Measurements from ENCODE around the gene LZIC. TPM values are rescaled to one million over a fixed set of nuclear protein-coding genes. Genes with fewer than 3 reads are reported as not detected.

The LZIC gene
- total RNA-seq, 4 donors from 2014 or later: 21.4 to 24.7 (median 23.0) TPM

DNA sequence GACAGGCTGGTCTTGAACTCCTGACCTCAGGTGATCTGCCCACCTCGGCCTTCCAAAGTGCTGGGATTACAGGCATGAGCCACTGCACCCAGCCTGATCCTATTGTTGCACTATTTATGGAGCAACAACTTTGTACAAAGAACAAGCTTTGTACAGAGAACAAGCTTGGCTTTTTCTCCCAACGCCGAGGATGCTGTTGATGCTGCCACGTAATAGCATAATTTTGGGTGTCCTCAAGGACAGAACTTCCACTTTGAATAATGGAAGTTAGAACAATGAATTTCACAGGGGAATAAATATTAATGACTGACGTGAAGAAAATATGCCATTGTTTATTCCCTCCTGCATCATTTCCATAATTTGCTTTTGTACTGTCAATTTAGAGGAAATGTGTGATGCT lies 41.1 kb upstream of the LZIC start:
- Histone ChIP-seq H3K4me3 (no peak overlapping the region), H3K27me3 (no peaks in the 10 kb centered on the region), H3K27ac (peak overlapping the region in 1 of 4 donors; percentile 9), H3K9me3 (no peaks in the 10 kb centered on the region), H3K36me3 (peaks cover 0 to 53% (median 12%) of the 10 kb centered on the region in 3 donors), H3K4me1 (no peaks in the 10 kb centered on the region)
- intact Hi-C loops (cut with DNase I): no loop called here
- 81 to 85% methylated on average over 4 to 5 of the region's 5 CpGs for WGBS, 2 donors
- TF ChIP-seq, protein P1, sequence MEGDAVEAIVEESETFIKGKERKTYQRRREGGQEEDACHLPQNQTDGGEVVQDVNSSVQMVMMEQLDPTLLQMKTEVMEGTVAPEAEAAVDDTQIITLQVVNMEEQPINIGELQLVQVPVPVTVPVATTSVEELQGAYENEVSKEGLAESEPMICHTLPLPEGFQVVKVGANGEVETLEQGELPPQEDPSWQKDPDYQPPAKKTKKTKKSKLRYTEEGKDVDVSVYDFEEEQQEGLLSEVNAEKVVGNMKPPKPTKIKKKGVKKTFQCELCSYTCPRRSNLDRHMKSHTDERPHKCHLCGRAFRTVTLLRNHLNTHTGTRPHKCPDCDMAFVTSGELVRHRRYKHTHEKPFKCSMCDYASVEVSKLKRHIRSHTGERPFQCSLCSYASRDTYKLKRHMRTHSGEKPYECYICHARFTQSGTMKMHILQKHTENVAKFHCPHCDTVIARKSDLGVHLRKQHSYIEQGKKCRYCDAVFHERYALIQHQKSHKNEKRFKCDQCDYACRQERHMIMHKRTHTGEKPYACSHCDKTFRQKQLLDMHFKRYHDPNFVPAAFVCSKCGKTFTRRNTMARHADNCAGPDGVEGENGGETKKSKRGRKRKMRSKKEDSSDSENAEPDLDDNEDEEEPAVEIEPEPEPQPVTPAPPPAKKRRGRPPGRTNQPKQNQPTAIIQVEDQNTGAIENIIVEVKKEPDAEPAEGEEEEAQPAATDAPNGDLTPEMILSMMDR (IDR thresholded peaks at IDR 0.05): no peak
- no peak for TF ChIP-seq POLR2A (IDR thresholded peaks at IDR 0.05)
- DNase-seq: no peak

DNA sequence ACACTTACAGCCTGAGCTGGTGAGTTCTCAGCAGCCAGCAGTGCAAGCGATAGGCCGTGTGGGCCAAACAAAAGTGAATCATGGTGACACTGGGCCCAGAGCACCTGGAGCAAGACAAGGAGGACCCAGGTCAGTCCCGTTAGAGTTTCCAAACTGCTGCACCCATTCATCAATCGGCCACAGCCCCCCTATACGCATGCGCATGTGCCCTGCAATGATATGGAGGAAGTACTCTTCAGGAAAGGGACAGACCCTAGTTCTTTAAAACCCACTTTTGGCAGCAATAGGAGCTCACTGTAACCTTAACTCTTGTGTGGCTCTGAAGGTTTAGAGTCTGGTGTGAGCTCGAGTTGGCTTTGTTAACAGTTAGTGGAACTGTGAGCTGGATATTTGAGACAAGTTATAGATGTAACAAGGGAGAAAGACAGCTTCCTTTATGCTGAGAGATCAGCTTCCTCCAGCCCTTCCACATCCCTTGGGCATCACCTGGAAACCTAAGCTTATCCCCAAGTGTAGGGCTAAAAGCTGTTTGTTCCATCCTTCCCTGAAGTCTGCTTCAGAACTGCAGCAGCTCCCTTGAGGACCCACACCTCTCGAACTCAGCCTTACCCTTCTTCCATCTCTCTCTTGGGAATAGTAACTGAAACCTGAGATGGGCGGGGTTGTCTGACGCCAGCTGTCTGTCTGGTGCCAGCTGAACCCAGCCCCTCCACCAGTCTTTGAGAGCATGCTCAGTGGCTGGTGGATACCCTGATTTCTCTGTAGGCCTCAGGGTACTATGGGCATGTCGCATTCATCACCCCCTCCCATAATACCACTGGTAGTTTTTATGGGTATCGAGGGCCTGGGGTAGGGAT lies 17.7 kb upstream of the LZIC start:
- intact Hi-C loops (cut with DNase I): loop anchor here (10.0 kb wide), 1 partner anchor 54 kb away; no protein-coding TSS in a partner anchor
- TF ChIP-seq, protein P1 (IDR thresholded peaks at IDR 0.05): no peak
- TF ChIP-seq POLR2A (IDR thresholded peaks at IDR 0.05): no peak
- DNase-seq: no peak
- H3K4me3 ChIP-seq: no peak overlapping the region
- no peaks in the 10 kb centered on the region for H3K9me3 ChIP-seq
- 72 to 86% methylated on average over 9 to 10 of the region's 12 CpGs for WGBS, 2 donors
- H3K27ac ChIP-seq: no peak overlapping the region
- peaks cover 0 to 6% (median 0%) of the 10 kb centered on the region in 3 donors for H3K36me3 ChIP-seq
- no peaks in the 10 kb centered on the region for H3K4me1 ChIP-seq
- H3K27me3 ChIP-seq: no peaks in the 10 kb centered on the region

DNA sequence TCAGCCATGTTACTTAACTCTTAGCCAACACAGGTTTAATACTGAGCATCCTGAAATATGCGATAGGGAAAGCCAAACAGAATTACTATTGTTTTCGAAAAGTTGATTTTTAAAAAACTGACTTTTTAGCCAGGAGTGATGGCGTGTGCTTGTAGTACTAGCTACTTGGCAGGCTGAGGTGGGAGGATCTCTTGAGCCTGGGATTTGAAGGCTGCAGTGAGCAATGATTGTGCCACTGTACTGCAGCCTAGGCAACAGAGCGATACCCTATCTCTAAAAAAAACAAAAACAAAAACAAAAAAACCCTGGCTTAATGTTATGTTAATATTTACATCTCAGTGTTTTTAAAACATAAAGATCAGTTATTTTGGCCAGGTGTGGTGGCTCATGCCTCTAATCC lies 16.8 kb upstream of the LZIC start:
- no peak for TF ChIP-seq POLR2A (IDR thresholded peaks at IDR 0.05)
- TF ChIP-seq, protein P1 (IDR thresholded peaks at IDR 0.05): no peak
- Histone ChIP-seq H3K27ac (no peak overlapping the region), H3K27me3 (no peaks in the 10 kb centered on the region), H3K4me1 (no peaks in the 10 kb centered on the region), H3K4me3 (no peak overlapping the region), H3K36me3 (peaks cover 0 to 6% (median 0%) of the 10 kb centered on the region in 3 donors), H3K9me3 (no peaks in the 10 kb centered on the region)
- intact Hi-C loops (cut with DNase I): loop anchor here (10.0 kb wide), 1 partner anchor 55 kb away; no protein-coding TSS in a partner anchor
- 83 to 92% methylated on average over 4 of the region's 4 CpGs for WGBS, 2 donors
- no peak for DNase-seq

DNA sequence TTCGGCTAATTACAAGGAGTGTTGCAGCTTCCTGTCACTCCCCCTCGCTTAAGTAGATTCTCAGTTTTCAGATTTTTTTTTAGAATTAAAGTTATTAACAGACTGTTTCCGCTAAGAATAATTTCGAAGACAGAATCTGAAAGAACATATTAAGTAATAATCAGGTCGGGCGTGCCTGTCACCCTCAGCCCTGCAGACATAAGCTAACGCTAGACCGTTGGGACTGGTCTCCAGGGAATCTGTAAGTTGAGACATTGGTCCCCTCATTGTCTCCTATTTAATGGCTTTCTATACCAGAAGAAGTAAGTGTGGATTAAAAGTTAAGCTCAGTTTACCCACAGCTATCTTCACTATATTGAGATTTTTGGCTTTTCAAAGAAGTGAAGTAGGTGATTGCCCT lies 14.5 kb upstream of the LZIC start:
- Histone ChIP-seq H3K9me3 (no peaks in the 10 kb centered on the region), H3K4me1 (no peaks in the 10 kb centered on the region), H3K27me3 (no peaks in the 10 kb centered on the region), H3K4me3 (no peak overlapping the region), H3K36me3 (no peaks in the 10 kb centered on the region), H3K27ac (no peak overlapping the region)
- intact Hi-C loops (cut with DNase I): loop anchor here (10.0 kb wide), 1 partner anchor 197 kb away; no protein-coding TSS in a partner anchor
- TF ChIP-seq POLR2A (IDR thresholded peaks at IDR 0.05): no peak
- TF ChIP-seq, protein P1 (IDR thresholded peaks at IDR 0.05): no peak
- DNase-seq: no peak
- 88 to 94% methylated on average over 8 of the region's 8 CpGs for WGBS, 2 donors

DNA sequence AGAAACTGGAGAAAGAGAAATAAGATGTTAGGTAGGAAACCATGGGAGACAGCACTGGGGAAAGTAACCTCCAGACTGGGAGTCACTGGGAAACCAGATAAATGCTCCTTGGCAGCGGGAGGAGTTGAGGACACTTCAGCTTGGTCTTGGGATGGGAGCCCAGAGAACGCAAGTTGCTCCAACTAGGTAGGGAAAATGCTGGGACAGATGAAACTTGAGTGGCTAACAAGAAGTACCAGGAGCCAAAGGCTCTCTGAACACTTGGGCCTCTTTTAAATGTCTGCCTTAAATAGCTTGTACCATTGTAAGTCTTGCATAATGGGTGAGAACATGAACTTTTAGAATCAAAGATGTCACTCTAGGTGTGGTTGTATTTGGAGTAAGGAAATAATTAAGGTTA lies 3.1 kb upstream of the LZIC start:
- Histone ChIP-seq H3K4me3 (no peak overlapping the region), H3K36me3 (peaks cover 0 to 18% (median 0%) of the 10 kb centered on the region in 3 donors), H3K4me1 (peaks cover 15 to 45% (median 23%) of the 10 kb centered on the region in 3 donors), H3K27me3 (no peaks in the 10 kb centered on the region), H3K9me3 (no peaks in the 10 kb centered on the region), H3K27ac (no peak overlapping the region)
- TF ChIP-seq POLR2A (IDR thresholded peaks at IDR 0.05): no peak
- TF ChIP-seq, protein P1 (IDR thresholded peaks at IDR 0.05): no peak
- WGBS, 2 donors: 82 to 93% methylated on average over 2 of the region's 2 CpGs
- intact Hi-C loops (cut with DNase I): no loop called here
- no peak for DNase-seq

Measured in esophagus squamous epithelium (tissue), 5 donors.